RPMI8226 (cell line): ENCODE data around the gene RAPGEF5.

Source experiments
- DNase-seq: peaks from one replicate; pipeline ENCODE4 v3.0.0-alpha.2; 2015

RAPGEF5 gene

GRCh38 chr7:22074897-22075296, 282.1 kb downstream of the RAPGEF5 start:
- no peak for DNase-seq
